Stimulated activated CD4-positive, alpha-beta T cell treated with anti-CD3 and anti-CD28 coated beads, TNF-alpha, amount 100 ng/mL, for 1 hour (primary cell): ENCODE data around the gene MACROD1.

Source experiments
- DNase-seq, 3 donors: peaks; one replicate each; pipeline ENCODE4 v3.0.0-alpha.2; 2020; ENCODE audit warnings: low read depth in 3 of 3, low spot score in 1 of 3

The MACROD1 gene

GRCh38 chr11:64036087-64037026, 129.6 kb downstream of the MACROD1 start:
- DNase-seq = no peak

- DNase-seq = no peak
Measured at GRCh38 chr11:64035576-64035975, 130.3 kb downstream of the MACROD1 start, which contains the start of gene FLRT1. Gene FLRT1 (plus strand): TSS chr11:64035931. CDS start chr11:64116268, 80,337 bp downstream.

GRCh38 chr11:64035081-64035524, 130.8 kb downstream of the MACROD1 start:
- DNase-seq = no peak

- no peak for DNase-seq
Measured at GRCh38 chr11:64034411-64034811, 131.5 kb downstream of the MACROD1 start.

GRCh38 chr11:64032050-64032449, 133.9 kb downstream of the MACROD1 start:
- DNase-seq = no peak

GRCh38 chr11:64031001-64031400, 134.9 kb downstream of the MACROD1 start:
- no peak for DNase-seq

GRCh38 chr11:64029773-64030172, 136.1 kb downstream of the MACROD1 start:
- no peak for DNase-seq

GRCh38 chr11:64028398-64029115, 137.4 kb downstream of the MACROD1 start:
- no peak for DNase-seq

GRCh38 chr11:64027651-64028397, 138.1 kb downstream of the MACROD1 start:
- DNase-seq = no peak

- no peak for DNase-seq
Measured at GRCh38 chr11:64026575-64027205, 139.2 kb downstream of the MACROD1 start.

GRCh38 chr11:64025205-64025604, 140.7 kb downstream of the MACROD1 start:
- no peak for DNase-seq

- no peak for DNase-seq
Measured at GRCh38 chr11:64023712-64024710, 141.9 kb downstream of the MACROD1 start.

- no peak for DNase-seq
Measured at GRCh38 chr11:64022125-64022784, 143.7 kb downstream of the MACROD1 start.

- DNase-seq = no peak
Measured at GRCh38 chr11:64021757-64022093, 144.2 kb downstream of the MACROD1 start.

- DNase-seq = no peak
Measured at GRCh38 chr11:64020976-64021756, 144.7 kb downstream of the MACROD1 start.

- DNase-seq = no peak
Measured at GRCh38 chr11:64019106-64020037, 146.5 kb downstream of the MACROD1 start.

GRCh38 chr11:64018310-64018709, 147.6 kb downstream of the MACROD1 start:
- no peak for DNase-seq

GRCh38 chr11:64017945-64018224, 148.0 kb downstream of the MACROD1 start:
- no peak for DNase-seq
